ENCODE data around the gene WDR35.

DNA sequence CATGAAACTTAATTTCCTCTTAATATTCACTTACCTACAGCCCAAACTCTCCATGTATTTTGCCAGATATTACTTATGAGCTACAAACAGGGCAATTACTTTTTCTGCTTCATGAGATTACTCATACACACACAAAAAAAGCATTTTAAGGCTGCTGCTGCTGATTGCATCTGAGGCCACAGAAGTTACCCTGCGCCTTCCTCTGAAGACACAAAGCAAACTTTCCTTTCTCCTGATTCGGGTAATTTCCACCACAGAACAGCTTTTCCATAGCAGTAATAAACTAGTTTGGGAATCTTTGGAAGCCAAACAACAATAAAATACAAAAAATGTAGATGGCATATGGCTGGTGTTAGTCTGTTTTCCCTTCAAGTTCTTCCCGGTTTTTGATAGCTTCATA is 94.4 kb downstream of the WDR35 start:
- no peak for TF ChIP-seq CTCF (IDR thresholded peaks at IDR 0.05; ENCODE audit: low read depth, low read length)
- no peak for TF ChIP-seq EZH2phosphoT487 (IDR thresholded peaks at IDR 0.05; ENCODE audit: low read depth)
